D341Med (cell line): Measurements from ENCODE around the gene PALLD.
"Not testable (repeated sequence)": the region's sequence is repeated elsewhere in the genome, so short reads cannot be mapped to it uniquely, and the experiment has no call there.

Experiments
- DNase-seq: peaks from one replicate; pipeline ENCODE4 v3.0.0; 2012; ENCODE audit warnings: low spot score

The PALLD gene

DNA sequence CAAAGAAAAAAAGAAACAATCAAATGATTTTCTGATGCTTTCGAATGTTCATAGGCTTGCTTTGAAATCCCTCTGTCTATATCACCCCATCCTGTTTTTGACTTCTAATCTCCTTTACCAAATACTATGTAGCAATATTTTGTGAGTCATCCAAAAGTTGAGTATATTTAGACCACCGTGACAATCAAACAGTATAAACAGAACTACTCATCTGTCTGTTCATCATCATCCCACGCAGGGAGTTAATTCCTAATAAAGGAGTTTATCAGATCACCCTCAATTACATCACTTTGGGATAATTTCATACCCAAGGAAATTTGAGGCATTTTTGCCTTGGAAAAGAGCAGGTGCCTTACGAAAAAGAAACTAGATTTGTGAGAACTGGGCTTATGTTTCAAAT is 300.3 kb downstream of the PALLD start:
- no peak for DNase-seq

DNA sequence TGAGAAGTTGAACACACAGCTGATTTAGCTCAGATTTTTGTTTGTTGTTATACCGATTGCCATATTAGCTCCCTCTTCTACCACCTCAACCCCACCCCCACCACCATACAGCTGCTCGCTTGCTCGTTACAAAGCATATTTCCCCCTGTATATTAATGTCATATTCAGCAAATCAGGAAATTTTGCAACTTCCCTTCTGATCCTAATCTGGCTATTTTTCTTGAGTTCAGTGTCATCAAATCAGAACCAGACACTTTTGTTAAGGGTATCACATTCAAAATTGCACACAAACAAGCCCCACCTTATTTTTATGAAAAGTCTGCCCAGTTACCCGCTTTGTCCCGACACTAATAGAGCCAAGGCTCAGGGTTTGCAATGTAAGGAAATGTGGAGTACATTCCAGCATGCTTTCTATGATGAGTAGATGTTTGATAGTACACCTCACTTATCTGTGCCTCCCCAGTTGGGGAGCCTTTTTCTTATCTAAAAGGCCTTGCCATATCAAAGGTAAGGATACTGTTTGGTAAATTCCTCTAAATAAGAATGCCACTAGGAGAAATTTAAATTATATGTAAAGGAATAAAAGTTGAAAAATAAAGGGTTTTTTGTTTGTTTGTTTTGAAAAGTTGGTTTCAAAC is 301.0 kb downstream of the PALLD start:
- DNase-seq = no peak

DNA sequence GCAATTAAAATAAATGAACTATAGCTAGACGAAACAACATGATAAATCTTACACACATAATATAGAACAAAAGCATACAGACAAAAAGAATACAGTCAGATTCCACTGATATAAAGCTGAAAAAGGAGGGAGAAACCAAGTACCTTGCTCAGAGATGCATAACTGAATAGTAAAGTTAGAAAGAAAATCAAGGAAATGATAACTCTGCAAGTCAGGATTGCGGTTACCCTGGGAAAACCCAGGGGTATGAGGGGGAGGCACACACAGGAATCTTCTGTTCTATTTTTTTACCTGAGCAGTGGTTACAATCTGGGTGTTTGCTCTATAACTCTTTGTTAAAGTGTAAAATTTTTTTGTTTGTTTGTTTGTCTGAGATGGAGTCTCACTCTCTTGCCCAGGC is 304.1 kb downstream of the PALLD start:
- DNase-seq = no peak

DNA sequence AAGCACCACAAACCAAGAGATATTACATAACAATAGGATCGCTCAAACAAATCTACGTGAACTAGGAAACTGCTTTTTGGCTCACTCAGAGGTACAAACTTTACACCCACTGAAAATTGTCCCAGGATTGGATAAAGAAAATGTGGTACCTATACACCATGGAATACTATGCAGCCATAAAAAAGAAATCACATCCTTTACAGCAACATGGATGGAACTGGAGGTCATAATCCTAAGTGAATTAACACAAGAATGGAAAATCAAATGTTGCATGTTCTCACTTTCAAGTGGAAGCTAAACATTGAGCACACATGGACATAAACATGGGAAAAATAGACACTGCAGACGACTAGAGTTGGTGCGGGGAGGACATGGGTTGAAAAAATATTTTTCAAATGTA is 305.4 kb downstream of the PALLD start:
- no peak for DNase-seq

DNA sequence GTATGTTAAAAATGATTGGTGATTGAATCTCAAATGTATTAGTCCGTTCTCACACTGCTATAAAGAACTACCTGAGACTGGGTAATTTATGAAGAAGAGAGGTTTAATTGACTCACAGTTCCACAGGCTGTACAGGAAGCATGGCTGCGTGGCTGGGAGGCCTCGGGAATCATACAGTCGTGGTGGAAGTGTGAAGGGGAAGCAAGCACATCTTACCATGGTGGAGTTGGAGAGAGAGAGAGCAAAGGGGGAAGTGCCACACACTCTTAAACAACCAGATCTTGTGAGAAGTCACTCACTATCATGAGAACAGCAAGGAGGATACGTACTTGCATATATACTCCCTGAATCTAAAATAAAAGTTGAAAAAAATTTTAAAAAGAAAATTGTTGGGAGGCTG is 306.2 kb downstream of the PALLD start:
- DNase-seq = not testable (repeated sequence)

DNA sequence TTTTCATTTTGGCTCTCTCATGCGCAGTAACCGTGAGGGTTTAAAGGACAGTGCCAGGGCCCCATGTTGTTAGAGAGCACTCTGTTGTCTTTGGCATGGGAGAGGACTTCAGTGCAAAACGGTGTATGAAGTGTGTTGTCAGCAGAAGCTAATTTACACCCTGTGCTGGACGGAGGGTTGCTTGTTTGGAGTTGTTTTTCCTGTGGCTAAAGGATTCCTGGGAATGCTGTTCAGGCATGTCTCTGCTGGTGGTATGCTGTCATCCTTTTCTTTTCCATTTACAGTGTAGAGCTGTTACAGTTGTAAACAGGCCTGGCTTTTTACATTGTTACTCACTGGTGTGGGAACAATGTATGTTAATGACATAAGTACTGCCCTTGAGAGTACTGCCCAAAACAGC is 306.9 kb downstream of the PALLD start:
- no peak for DNase-seq

DNA sequence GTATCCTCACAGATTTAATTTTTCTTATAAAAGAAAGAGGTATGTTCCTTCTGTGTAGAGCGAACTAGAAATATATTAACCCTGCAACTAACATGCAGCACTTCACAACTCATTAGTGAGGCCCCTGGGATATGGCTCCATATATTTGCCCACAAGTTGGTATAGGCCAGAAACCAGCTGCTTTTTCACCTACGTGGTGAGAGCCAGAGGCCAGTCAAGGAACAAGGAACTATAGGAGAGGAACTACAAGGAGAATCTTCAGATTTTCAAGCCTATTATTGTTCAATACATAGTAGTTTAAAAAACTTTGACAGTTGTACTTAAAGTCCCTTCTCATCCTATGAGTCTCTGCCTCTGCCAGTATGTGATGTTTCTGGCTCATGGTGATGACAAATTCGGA is 307.3 kb downstream of the PALLD start:
- no peak for DNase-seq

DNA sequence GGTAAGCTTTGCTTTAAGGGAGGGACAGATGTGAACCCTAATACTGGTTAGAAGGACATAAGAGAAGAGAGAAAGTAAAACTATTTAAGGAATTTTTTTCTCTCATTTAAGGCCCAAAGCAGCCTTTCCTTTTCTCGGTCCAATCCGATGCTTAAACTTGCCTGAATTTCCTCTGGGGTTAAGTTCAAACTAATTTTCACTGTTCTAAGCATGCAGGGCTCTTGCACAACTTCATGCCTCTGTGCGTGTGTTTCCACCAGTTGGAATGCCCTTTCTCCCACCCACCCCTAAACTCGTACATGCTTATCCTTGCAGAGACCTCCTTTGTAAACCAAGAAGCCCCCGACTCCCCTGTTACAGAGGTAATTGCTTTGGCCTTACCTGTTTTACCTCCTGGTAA is 308.5 kb downstream of the PALLD start:
- no peak for DNase-seq

DNA sequence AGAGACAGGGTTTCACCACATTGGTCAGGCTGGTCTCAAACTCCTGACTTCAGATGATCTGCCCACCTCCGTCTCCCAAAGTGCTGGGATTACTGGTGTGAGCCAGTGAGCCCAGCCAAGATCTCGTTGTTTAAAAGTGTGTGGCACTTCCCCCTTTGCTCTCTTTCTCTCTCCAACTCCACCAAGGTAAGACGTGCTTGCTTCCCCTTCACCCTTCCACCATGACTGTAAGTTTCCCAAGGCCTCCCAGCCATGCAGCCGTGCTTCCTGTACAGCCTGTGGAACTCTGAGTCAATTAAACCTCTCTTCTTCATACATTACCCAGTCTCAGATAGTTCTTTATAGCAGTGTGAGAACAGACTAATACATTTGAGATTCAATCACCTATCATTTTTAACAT is 309.4 kb downstream of the PALLD start:
- DNase-seq = not testable (repeated sequence)

DNA sequence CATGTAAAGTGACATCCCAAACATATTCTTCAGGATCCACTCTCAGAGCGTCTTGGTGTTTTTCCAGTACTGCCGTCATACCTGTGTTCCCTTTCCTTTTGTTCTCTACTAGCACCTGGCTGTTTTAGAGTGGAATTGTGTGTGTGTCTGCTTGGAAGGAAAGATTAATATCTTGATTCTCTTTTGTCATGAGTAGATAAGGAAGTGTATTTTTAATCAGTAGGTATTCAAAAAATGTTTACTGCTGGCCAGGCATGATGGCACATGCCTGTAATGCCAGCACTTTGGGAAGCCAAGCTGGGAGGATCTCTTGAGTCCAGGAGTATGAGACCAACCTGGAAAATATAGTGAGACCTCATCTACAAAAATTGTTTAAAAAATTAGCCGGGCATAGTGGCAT is 314.4 kb downstream of the PALLD start:
- no peak for DNase-seq

DNA sequence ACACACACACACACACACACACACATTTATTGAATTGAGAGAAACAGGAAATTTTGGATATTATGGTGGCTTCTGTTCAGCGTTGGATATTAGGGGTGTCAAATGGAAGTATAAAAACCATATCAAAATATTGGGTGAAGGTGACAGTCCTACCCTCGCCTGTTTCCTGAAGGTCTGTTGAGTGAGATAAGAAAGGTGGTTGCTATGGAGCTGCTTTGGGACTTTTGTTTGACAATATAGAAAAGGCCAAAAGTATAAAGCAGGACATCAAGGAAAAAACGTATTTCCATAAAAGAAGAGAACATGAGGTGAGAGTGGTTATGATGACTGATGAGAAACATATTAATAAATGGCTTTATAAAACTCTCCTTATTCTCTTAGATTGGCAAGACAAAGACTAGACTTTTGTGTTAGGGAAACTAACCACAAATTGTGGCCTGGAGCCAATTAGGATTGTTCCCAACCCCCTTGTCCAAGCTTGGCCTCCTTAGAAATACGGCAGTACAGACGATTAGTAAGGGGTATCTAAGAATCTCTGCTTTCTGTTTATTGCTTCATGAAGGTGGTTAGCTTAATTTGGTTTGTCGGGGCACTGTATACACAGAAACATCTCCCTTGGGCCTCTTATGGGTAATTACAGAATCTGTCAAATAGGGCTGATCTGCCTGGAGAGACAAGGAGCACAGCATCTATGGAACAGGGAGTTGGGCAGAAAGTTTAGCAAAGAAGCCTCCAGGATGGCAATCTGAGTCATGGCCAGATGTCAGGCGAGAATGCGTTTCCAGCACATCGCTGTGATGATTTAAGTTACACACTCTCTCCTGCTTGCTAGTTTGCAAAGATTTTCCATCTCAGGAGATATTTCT is 315.2 kb downstream of the PALLD start:
- DNase-seq = no peak

DNA sequence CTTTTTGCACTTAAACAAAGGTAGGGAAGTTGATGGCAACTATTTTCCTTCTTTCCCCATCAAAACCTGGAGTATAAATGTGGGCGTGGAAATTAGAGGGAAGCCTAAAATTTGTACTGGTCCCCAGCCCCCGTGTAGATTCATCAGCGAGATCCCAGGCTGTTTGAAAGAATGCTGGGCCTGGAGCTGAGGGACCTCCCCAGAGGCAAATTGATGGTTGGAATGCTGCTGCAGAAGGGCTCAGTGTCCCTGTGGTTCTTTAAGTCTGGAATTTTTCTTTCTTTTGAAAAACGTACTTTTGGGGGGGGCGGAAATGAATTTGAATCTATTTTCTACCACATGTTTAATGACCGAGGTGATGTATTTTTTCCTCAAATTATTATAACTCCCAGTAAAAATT is 316.0 kb downstream of the PALLD start:
- no peak for DNase-seq

DNA sequence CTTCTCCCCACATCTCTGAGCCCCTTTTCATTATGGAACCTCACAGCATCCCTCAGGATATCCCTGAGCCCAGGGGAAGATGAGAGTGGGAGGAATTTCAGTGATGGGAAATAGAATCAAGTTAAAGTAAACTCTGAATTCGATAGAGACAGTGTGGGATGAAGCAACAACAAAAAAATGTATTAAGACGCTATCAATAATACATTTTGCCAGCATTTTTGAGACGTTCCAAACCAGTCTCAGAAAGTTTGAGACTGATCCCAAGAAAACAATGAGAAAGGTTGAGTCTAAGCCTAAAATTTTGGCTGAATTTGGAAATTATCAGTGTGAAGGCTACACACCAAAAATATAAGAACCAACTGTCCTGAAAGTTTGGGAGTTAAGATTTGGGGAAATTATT is 317.0 kb downstream of the PALLD start:
- no peak for DNase-seq

DNA sequence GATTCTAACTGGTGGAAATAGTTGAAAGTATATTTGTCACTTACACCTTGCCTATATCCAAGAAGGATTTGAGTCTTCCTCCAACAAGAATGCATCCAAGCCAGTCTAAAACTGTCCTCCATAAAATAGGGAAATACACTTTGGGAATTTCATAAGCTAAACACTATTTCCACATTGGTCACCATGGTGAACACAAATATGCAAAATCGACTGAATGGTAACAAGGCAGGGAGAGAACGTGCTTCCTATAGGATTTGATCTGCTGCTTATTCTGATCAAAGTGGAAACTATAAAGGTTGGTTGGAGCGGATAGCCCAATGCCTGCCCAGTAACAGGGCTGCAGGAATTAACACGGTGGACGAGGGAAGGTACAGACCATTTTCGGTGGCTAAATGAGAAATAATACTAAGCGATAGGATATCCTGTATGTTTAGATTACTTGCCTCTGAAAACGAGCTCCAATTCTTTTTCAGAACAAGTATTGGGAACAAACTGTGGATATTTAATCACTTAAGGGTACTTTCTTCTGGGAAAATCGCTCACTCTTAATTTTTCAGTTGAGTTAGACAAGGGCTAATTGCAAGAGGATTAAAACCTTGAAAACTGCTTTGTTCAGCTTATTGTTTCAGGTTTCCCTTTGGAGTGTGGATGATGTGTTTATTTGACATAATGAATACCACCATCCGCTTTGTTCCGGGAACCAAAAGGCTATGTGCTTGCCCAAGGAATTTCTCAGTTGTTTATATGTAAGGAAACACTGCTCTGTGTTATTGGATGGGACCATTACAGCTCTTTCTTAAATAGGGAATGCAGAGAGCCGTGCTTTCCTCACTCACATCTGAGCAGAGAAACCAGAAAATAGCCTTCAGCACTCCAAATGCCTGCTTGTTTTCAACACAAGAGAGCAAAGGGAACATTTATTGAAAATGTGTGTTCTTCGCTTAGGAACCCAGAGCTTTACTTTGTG is 318.8 kb downstream of the PALLD start:
- no peak for DNase-seq

DNA sequence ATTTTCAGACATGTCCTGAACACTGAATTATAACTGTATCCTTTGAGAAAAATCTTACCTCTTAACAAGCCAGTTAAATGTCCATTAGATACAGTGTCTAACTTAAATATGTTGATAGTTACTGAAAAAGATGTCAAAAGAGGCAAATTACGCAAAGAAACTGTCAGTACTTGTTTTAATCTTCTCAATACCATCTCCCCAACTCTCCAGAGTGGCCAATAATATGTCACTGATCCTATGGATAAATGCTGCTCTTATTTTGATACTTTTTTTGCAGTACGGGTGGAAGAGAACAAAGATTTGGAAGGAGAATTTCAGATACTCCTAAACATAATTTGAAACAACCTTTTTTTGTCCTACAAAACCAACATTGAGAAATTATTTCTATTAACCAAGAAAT is 320.5 kb downstream of the PALLD start:
- DNase-seq = no peak

DNA sequence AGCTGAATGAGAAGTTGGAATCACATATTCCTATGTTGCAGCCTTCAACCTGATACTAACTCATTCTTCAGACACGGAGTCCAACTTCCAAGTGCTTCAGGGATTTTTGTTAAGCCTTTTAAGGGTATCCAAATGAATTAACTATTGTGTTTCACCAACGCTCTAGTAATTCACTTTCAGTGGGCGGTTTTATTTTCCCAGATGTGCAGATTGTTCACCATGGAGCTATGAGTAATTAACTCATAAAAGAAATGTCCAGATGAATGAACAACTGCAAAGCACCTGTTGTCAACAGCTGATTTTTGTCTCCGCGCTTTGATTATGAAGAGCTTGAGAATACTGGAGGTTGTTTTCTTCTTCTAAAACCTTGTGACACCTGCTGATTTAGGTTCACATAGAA is 325.6 kb downstream of the PALLD start:
- DNase-seq = no peak

DNA sequence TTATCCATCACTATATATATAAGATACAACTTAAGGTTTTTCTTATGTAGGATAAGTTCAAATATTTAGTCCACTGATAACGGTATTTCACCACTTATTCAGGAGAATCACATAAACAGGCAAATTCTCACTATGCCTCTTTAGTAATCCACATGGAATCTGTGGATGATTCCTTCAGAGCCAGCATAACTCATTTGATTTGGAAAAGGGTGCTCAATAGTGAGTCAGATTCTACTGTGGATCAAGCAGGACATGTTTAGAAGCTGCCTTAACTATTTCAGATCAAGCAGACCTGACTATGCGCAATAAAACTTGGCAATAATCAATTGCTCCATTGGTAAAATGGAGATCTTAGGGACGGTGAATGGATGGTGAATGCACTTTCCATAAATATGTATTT is 329.1 kb downstream of the PALLD start:
- DNase-seq = no peak

DNA sequence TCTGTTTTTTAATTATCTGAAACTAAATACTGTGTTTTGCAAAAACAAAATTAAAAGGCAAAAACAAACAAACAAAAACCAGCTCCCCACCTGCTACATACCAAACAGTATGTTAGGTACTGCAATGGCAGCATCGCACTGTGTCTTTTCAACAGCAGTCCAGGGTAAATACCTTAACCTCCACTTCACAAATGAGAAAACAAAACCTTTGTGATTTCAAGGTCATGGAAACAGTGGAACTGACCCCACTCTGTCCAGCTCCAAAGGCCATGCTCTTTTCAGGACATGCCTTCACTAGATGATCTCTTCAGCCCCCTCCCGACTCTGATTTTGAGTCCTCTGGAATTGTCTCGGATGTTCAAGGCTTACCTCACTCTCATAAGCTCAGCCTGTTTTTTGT is 329.8 kb downstream of the PALLD start:
- DNase-seq = no peak

DNA sequence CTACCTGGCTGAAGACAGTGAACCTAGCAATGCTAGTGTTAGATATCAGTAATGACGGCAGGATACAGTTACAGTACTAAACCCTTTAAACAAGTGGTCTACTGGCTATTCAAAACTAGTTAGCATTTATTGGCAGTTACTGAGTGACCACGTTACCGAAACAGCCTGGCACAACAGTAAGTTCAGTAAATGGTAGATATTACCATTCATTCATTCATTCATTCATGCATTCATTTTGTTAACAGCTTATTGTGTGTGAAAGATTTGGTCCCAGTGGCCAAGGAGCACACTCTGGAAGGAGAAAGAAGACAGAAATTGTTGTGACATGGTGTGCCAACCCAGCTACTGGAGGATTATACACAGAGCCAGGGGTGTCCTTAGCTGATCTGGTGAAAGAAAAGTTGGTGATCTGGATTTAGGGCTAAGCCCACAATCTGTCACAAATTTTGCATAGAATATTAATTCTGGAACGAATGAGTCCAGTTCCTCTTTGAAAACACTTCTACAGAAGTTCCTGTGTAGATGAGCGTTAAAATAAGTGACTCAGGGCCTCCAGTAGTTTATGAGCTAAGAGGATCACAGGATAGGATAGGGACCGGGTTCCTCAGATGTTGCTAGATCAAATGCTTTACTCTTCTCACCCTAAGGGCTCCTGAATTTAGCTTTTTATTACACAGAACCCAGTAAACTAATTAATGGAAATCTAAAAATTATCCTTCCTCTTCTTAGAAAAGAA is 334.1 kb downstream of the PALLD start:
- DNase-seq = no peak

DNA sequence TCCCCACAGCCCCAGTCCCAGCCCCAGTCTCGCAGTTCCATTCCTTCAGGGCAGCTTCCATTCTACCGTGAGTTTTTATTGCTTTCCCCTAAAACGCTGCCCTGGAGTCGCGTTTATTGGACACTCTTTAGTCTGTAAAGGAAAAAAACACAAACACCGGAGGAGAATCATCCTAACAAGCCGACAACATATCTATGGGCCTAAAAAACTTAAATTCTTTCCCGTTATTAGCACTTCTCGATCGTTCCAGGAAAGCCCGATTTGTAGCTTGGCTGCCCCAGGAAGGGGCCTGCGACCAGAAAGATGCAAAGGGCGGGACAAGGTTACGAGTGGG is 334.7 kb downstream of the PALLD start:
- DNase-seq = no peak

DNA sequence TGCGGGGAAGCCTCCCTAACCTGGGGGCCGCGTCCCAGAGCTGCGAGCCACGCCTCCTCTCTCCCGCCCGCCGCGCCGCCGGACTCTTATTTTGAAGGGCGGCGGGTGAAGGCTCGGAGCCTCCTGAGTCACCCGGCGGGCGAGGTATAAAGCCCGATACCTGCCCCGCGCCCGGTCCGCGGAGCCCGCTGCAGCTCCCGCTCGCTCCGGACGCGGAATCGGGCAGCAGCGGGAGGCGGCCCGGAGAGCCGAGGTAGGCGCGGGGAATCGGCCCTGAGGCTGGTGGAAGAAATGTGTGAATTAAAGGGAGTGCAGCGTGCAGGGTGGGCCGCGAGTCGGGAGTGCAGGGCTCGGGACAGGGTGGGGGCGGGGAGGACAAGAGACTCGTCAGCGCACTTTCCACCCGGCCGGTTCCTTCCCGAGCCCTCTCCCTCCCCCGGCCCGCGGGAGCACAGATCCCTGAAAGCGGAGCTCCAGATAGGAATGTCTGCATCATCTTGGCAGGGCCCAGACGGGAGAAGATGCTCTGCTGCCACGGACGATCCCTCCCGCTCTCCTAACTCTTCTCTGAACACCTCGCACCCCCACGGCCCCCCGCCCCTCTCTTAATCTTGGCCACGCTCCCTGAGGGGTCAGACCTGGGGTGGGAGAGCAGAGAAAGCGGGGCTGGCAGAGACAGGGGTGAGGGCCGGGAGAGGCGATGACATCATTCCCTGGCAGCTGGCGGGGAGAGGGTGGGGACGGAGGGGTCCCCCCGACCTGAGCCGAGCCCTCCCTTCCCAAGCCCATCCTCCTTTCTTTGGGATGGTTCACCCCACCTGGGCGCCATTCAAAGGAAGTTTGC is 335.3 kb downstream of the PALLD start:
- DNase-seq = peak; percentile 88
